ENCODE measurements around the gene PRPF4.

DNA sequence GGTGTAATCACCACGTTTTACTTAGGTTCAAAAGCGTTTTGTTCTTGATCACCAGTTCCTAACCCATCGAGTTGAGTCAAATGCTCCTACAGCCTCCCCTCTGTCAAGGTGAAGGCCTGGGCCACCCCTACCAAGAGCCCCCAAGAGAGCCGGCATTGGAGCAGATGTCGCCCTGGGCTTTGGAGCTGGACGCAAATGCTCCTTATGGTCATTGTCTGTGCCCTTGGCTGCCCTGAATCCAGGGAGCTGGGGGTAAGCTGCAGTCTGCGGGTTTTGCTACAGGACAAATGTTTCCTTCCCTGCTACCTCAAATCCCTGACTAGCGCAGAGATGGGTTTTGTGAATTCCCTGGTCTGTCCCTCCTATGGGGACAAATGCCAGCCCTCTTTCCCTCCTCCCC lies 22.9 kb downstream of the PRPF4 start:
- no peak for TF ChIP-seq POLR2A (IDR thresholded peaks at IDR 0.05)
- TF ChIP-seq EP300 (IDR thresholded peaks at IDR 0.05), result no peak
- TF ChIP-seq, protein P1, sequence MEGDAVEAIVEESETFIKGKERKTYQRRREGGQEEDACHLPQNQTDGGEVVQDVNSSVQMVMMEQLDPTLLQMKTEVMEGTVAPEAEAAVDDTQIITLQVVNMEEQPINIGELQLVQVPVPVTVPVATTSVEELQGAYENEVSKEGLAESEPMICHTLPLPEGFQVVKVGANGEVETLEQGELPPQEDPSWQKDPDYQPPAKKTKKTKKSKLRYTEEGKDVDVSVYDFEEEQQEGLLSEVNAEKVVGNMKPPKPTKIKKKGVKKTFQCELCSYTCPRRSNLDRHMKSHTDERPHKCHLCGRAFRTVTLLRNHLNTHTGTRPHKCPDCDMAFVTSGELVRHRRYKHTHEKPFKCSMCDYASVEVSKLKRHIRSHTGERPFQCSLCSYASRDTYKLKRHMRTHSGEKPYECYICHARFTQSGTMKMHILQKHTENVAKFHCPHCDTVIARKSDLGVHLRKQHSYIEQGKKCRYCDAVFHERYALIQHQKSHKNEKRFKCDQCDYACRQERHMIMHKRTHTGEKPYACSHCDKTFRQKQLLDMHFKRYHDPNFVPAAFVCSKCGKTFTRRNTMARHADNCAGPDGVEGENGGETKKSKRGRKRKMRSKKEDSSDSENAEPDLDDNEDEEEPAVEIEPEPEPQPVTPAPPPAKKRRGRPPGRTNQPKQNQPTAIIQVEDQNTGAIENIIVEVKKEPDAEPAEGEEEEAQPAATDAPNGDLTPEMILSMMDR (IDR thresholded peaks at IDR 0.05), result no peak

Data from stomach (tissue), 4 donors.